Retinal pigment epithelial cell (primary cell): ENCODE measurements around the gene EXT2.

Experiments used
- DNase-seq: peaks from one replicate; pipeline ENCODE4 v3.0.0-alpha.2; 2010; ENCODE audit warnings: low read depth
- H3K4me3 ChIP-seq: 2 replicates; pipeline ENCODE4 v1.5.1; 2011; ENCODE audit warnings: mild to moderate bottlenecking, low read length, control low read depth, moderate library complexity
- TF ChIP-seq, protein P1 (sequence below): conservative IDR thresholded peaks from 2 replicates; pipeline ENCODE4 v1.5.1; 2011; ENCODE audit warnings: low read depth, low read length, control low read depth, inconsistent platforms

EXT2 gene

DNA sequence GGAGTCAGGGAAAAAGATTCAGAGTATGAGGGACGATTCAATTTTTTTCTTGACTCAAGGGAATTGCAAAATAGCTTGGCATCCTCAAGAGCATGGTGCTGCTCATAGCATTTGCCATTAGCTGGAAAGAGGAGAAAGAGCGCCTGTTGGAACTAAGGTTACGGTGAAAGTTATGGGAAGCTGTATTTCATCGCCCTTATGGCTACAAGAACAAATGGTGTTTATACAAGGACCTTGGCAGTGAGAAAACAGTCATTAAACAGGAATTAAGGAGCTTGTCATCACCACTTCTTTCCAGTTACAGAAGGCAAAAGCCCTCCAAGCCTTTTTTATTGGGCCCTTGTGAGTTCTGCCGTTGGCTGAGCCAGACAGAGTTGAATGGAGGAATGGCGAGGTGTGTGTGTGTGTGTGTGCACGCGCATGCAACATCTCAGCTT, 140.3 kb downstream of the EXT2 start:
- TF ChIP-seq, protein P1, sequence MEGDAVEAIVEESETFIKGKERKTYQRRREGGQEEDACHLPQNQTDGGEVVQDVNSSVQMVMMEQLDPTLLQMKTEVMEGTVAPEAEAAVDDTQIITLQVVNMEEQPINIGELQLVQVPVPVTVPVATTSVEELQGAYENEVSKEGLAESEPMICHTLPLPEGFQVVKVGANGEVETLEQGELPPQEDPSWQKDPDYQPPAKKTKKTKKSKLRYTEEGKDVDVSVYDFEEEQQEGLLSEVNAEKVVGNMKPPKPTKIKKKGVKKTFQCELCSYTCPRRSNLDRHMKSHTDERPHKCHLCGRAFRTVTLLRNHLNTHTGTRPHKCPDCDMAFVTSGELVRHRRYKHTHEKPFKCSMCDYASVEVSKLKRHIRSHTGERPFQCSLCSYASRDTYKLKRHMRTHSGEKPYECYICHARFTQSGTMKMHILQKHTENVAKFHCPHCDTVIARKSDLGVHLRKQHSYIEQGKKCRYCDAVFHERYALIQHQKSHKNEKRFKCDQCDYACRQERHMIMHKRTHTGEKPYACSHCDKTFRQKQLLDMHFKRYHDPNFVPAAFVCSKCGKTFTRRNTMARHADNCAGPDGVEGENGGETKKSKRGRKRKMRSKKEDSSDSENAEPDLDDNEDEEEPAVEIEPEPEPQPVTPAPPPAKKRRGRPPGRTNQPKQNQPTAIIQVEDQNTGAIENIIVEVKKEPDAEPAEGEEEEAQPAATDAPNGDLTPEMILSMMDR = no peak
- DNase-seq = no peak
- no peak overlapping the region for H3K4me3 ChIP-seq

DNA sequence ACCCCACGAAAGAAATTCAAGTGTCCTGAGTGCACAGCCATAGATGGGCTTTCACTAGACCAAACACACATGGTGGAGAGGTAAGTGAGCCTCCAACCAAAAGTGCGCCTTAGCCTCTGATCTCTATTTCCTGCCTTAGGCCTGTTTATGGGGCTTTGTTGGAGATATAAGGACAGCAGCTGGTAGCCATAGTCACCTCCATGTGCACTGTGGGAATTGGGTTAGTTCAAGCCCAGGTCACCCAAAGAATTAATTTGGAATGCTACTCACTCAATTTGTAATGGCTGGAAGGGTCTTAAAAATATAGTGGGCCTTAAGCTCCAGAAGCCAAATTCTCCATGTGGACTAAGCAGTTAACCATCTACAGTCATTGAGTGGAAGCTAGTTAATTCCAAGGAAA, 140.8 kb downstream of the EXT2 start:
- TF ChIP-seq, protein P1 = no peak
- DNase-seq = no peak
- no peak overlapping the region for H3K4me3 ChIP-seq

DNA sequence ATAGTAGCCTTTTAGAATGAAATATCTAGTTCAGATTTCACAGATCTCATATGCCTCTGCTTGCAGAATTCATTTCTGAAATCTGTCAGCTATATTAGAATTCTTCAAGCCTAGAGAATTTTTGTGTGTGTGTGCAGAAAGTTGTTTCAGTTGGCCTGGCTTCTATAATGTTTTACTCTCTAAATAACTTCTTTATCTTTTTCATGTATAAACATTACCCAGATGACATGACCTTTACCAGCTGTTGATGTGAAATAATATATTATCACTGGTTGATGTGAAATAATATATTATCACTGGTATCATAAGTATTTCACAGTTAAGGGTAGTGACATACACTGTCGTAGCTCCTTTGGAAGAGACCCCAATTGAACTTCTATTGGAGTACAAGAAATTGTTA, 141.7 kb downstream of the EXT2 start:
- no peak for DNase-seq
- no peak overlapping the region for H3K4me3 ChIP-seq
- TF ChIP-seq, protein P1 = no peak

DNA sequence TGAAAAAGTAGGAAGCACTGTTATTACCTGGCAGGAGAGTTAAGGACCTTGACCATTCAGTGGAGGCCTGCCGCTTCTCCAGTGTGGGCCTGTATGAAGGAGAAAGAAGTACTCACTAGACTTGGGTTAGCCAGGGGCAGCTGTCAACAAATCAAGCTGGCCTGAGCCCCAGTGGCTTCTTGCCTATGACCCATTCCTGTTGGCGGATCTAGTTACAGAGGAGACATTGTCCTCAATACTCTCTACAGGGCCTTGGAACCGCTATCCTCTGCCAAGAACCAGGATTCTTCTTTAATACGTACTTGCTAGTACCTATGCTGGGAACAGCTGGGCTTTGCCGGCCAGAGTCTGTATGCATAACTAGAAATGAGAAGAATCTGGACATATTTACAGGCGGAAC, 146.4 kb downstream of the EXT2 start:
- TF ChIP-seq, protein P1 = no peak
- no peak for DNase-seq
- H3K4me3 ChIP-seq = no peak overlapping the region

DNA sequence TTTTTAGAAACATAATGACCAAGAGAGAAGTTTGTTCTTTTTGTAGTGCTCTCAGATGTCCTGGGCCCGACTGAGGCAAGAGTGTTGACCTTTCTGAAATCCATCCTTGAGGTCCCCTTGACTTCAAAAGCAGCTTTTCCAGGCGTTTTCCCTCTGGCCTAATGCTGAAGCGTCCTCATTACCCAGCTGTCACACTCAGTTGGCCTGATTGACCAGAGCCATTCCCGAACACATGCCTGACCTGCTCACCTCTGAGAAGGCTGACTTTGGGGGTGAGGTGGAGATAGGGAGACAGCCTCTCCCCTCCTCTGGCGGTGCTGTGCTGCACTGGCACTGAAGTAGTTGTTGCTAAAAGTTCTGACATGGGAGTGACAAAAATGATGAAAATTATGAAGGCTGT, 147.6 kb downstream of the EXT2 start:
- H3K4me3 ChIP-seq = no peak overlapping the region
- TF ChIP-seq, protein P1 = no peak
- DNase-seq = no peak

DNA sequence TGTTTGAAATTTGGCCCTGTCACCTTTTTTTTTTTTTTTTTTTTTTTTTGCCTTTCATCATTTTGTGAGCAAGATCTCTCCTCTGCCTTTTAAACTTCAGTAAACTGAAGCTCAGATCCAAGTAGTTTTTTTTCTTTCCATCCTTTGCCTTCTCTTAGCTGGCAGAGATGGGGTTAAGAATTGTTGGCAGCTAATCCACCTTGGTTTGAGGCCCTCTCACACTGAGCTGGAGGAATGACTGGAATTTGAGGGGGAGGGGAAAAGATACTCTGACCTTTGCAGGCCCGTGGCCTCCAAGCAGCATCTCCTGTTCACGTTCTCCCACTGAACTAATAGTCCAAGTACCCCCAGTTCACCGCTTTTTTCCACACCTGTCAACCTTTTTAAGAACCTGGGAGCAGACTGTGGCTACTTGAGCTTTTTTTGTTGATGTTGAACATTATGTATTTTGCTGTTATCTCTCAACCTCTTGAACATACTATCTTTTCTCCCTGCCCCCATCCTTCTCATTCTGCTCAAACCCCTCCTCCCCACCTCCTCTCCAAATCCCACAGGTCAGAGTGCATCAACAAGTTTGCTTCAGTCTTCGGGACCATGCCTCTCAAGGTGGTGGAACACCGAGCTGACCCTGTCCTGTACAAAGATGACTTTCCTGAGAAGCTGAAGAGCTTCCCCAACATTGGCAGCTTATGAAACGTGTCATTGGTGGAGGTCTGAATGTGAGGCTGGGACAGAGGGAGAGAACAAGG, 148.3 kb downstream of the EXT2 start:
- H3K4me3 ChIP-seq = no peak overlapping the region
- peak; percentile 74 for DNase-seq
- TF ChIP-seq, protein P1 = no peak

DNA sequence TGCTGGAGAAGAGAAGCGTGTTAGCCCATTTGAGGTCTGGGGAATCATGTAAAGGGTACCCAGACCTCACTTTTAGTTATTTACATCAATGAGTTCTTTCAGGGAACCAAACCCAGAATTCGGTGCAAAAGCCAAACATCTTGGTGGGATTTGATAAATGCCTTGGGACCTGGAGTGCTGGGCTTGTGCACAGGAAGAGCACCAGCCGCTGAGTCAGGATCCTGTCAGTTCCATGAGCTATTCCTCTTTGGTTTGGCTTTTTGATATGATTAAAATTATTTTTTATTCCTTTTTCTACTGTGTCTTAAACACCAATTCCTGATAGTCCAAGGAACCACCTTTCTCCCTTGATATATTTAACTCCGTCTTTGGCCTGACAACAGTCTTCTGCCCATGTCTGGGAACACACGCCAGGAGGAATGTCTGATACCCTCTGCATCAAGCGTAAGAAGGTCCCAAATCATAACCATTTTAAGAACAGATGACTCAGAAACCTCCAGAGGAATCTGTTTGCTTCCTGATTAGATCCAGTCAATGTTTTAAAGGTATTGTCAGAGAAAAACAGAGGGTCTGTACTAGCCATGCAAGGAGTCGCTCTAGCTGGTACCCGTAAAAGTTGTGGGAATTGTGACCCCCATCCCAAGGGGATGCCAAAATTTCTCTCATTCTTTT, 149.3 kb downstream of the EXT2 start:
- TF ChIP-seq, protein P1 = no peak
- no peak for DNase-seq
- H3K4me3 ChIP-seq = no peak overlapping the region
